ENCODE data around the gene KRTAP10-1.

The KRTAP10-1 gene

DNA sequence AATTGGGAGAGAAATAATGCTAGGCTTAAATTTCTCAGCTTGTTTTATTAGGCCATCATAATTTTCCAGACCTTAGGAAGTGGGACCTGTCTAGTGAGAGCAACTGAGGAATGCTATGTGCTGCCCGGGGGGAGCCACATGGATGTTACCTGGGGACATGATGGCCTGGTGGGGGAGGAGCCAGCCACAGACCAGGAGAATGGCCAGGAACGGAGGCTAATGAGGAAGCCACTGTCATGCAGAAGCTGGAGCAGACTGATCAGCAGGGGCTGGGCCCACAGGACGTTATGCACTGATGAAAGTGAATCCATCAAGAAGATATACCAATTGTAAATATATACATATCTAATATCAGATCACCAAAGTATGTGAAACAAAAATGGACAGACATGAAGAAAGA lies 4.6 kb upstream of the KRTAP10-1 start:
- Histone ChIP-seq H3K27me3 (ENCODE audit: insufficient read depth, low read length) (peaks cover 56% of the 10 kb centered on the region), H3K4me3 (ENCODE audit: low read depth, low read length) (no peak overlapping the region), H3K4me1 (ENCODE audit: control insufficient read depth, insufficient read depth, low read length, unreplicated experiment) (no peaks in the 10 kb centered on the region), H3K36me3 (ENCODE audit: insufficient read depth, low read length) (no peaks in the 10 kb centered on the region), H2AFZ (ENCODE audit: low read length, unreplicated experiment) (no peak overlapping the region), H3K79me2 (ENCODE audit: control insufficient read depth, insufficient read depth, low read length, unreplicated experiment) (no peaks in the 10 kb centered on the region), H3K27ac (ENCODE audit: low read depth, low read length) (no peak overlapping the region)

GRCh38 chr21:44542716-44543115 lies 2.7 kb upstream of the KRTAP10-1 start:
- peaks cover 39% of the 10 kb centered on the region for H3K27me3 ChIP-seq (ENCODE audit: insufficient read depth, low read length)
- H3K4me1 ChIP-seq (ENCODE audit: control insufficient read depth, insufficient read depth, low read length, unreplicated experiment): no peaks in the 10 kb centered on the region
- H3K4me3 ChIP-seq (ENCODE audit: low read depth, low read length): no peak overlapping the region
- no peak overlapping the region for H2AFZ ChIP-seq (ENCODE audit: low read length, unreplicated experiment)
- H3K79me2 ChIP-seq (ENCODE audit: control insufficient read depth, insufficient read depth, low read length, unreplicated experiment): no peaks in the 10 kb centered on the region
- H3K27ac ChIP-seq (ENCODE audit: low read depth, low read length): no peak overlapping the region
- no peaks in the 10 kb centered on the region for H3K36me3 ChIP-seq (ENCODE audit: insufficient read depth, low read length)

DNA sequence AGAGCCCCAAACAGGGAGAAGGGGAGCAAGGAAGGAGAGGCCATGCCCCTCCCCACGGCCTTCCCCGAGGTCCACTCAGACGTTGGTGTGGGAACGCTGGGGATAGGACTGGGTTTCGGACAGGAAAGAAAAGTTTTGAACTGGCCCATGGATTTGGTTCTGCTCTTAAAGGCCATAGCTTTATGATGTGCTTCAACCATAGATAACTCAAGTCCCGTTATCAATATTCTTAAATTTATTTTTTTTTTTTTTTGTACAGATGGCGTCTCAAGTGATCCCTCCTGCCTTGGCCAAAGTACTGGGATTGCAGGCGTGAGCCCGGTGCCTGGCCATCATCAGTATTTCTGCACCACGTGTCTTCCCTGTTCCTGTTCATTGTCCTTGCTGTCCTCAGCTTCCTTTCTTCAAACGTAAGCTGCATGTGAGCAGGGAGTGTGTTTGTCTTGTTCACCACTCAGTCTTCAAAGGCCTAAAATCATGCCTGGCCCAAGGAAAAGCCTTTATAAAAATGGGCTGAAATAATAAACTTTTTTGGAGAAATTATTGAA lies 820 bp upstream of the KRTAP10-1 start:
- Histone ChIP-seq H3K4me3 (ENCODE audit: low read depth, low read length) (no peak overlapping the region), H3K27me3 (ENCODE audit: insufficient read depth, low read length) (peaks cover 30% of the 10 kb centered on the region)

GRCh38 chr21:44539046-44539445 lies 949 bp downstream of the KRTAP10-1 start:
- H3K4me3 ChIP-seq (ENCODE audit: low read depth, low read length): no peak overlapping the region
- H3K36me3 ChIP-seq (ENCODE audit: insufficient read depth, low read length): no peaks in the 10 kb centered on the region
- no peaks in the 10 kb centered on the region for H3K4me1 ChIP-seq (ENCODE audit: control insufficient read depth, insufficient read depth, low read length, unreplicated experiment)
- H2AFZ ChIP-seq (ENCODE audit: low read length, unreplicated experiment): no peak overlapping the region
- peaks cover 26% of the 10 kb centered on the region for H3K27me3 ChIP-seq (ENCODE audit: insufficient read depth, low read length)
- H3K79me2 ChIP-seq (ENCODE audit: control insufficient read depth, insufficient read depth, low read length, unreplicated experiment): no peaks in the 10 kb centered on the region
- no peak overlapping the region for H3K27ac ChIP-seq (ENCODE audit: low read depth, low read length)

More for the DNA sequence above, 820 bp upstream of the KRTAP10-1 start:
- Histone ChIP-seq H3K36me3 (ENCODE audit: insufficient read depth, low read length) (no peaks in the 10 kb centered on the region), H3K79me2 (ENCODE audit: control insufficient read depth, insufficient read depth, low read length, unreplicated experiment) (no peaks in the 10 kb centered on the region), H2AFZ (ENCODE audit: low read length, unreplicated experiment) (no peak overlapping the region), H3K4me1 (ENCODE audit: control insufficient read depth, insufficient read depth, low read length, unreplicated experiment) (no peaks in the 10 kb centered on the region), H3K27ac (ENCODE audit: low read depth, low read length) (no peak overlapping the region)

DNA sequence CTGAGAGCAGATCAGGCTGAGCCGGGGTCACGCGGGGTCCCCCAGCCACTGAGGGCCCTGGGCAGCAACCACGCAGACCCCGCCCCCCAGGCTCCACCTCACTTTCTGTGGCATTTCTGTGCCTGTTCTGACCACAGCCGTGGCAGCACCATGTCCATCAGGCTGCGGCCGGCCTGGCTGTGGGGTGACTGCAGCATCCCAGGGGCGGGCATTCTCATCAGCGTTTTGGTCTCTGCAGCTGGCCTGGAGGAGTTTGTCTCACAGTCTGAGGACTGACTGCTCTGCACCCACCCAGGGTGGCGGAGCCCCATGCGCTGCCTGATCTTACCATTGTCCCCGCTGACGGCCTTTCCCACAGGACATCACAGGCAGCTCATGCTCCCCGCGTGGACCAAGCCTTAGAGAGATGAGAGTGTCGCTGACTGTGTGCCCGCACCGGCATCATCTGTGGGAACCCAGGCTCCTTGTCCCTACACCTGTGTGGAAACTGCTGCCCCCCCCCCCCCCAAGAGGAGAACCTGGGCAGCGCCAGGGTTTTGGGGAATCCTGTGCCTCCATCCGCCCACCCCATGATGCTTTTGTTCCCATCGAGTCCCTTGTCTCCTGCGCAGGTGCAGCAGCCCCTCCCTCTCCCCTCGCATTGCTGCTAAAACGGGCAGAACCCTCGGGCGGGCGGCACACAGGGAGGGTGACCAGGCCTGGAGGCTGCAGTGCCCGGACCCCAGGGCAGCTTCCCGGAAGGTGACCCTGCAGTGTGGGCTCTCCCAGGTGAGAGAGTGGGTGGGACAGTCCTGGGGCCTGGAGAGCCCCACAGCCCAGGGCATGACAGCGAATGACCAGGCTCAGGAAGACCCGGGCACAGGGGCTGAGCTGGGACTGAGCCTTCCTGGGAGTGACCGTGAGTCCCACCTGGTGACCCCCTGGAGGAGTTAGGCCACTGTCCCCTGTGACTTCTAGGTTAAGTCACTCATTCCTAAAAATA lies 1.8 kb downstream of the KRTAP10-1 start:
- no peaks in the 10 kb centered on the region for H3K36me3 ChIP-seq (ENCODE audit: insufficient read depth, low read length)
- no peak overlapping the region for H2AFZ ChIP-seq (ENCODE audit: low read length, unreplicated experiment)
- no peaks in the 10 kb centered on the region for H3K4me1 ChIP-seq (ENCODE audit: control insufficient read depth, insufficient read depth, low read length, unreplicated experiment)
- H3K27ac ChIP-seq (ENCODE audit: low read depth, low read length): no peak overlapping the region
- no peak overlapping the region for H3K4me3 ChIP-seq (ENCODE audit: low read depth, low read length)
- no peaks in the 10 kb centered on the region for H3K79me2 ChIP-seq (ENCODE audit: control insufficient read depth, insufficient read depth, low read length, unreplicated experiment)
- peaks cover 26% of the 10 kb centered on the region for H3K27me3 ChIP-seq (ENCODE audit: insufficient read depth, low read length)

- Histone ChIP-seq H3K27ac (ENCODE audit: low read depth, low read length) (no peak overlapping the region), H3K36me3 (ENCODE audit: insufficient read depth, low read length) (no peaks in the 10 kb centered on the region), H2AFZ (ENCODE audit: low read length, unreplicated experiment) (no peak overlapping the region), H3K27me3 (ENCODE audit: insufficient read depth, low read length) (peaks cover 7% of the 10 kb centered on the region), H3K79me2 (ENCODE audit: control insufficient read depth, insufficient read depth, low read length, unreplicated experiment) (no peaks in the 10 kb centered on the region), H3K4me3 (ENCODE audit: low read depth, low read length) (no peak overlapping the region), H3K4me1 (ENCODE audit: control insufficient read depth, insufficient read depth, low read length, unreplicated experiment) (no peaks in the 10 kb centered on the region)
These were observed 4.0 kb downstream of the KRTAP10-1 start for GRCh38 chr21:44535963-44536362.

DNA sequence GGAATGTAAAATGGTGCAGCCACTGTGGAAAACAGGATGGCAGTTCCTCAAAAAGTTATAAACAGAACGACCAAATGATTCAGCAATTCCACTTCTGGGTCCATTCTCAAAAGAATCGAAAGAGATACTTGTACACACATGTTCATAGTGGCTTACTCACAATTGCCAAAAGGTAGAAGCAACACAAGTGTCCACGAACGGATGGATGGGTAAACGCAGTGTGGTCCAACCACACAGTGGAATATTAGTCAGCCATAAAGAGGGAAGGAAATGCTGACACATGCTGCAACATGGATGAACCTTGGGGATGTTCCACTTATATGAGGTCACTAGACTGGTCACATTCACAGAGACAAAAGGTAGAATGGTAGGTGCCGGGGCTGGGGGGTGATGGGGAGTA lies 5.3 kb downstream of the KRTAP10-1 start:
- H3K4me1 ChIP-seq (ENCODE audit: control insufficient read depth, insufficient read depth, low read length, unreplicated experiment): no peaks in the 10 kb centered on the region
- no peak overlapping the region for H3K4me3 ChIP-seq (ENCODE audit: low read depth, low read length)
- peaks cover 5% of the 10 kb centered on the region; the same call in 1 of the 2 replicates for H3K27me3 ChIP-seq (ENCODE audit: insufficient read depth, low read length)
- no peaks in the 10 kb centered on the region for H3K36me3 ChIP-seq (ENCODE audit: insufficient read depth, low read length)
- H3K27ac ChIP-seq (ENCODE audit: low read depth, low read length): no peak overlapping the region
- H2AFZ ChIP-seq (ENCODE audit: low read length, unreplicated experiment): no peak overlapping the region
- H3K79me2 ChIP-seq (ENCODE audit: control insufficient read depth, insufficient read depth, low read length, unreplicated experiment): no peaks in the 10 kb centered on the region

DNA sequence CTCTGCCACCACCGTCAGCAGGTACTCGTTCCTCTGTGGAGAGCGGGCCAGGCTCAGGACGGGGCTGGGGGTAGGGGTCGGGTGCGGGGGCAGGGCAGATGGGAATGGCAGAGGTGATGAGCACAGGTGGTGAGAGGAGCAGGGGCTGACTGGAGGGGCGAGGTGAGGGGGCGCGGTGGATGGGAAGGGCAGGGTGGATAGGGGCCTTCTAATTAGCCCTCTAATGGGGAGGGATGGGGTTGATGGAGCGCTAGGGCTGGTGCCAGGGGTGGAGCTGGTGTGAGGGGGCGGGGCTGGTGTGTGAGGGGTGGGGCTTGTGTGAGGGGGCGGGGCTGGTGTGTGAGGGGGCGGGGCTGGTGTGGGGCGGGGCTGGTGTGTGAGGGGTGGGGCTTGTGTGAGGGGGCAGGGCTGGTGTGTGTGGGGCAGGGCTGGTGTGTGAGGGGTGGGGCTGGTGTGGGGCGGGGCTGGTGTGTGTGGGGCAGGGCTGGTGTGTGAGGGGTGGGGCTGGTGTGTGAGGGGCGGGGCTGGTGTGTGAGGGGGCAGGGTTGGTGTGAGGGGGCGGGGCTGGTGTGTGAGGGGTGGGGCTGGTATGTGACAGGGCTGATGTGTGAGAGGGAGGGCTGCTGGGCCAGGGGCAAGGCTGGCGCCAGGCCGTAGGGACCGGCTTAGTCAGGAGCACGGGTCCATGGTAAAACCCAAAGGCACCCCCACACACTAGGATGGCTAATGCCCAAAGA lies 5.9 kb downstream of the KRTAP10-1 start:
- no peaks in the 10 kb centered on the region for H3K79me2 ChIP-seq (ENCODE audit: control insufficient read depth, insufficient read depth, low read length, unreplicated experiment)
- H3K27me3 ChIP-seq (ENCODE audit: insufficient read depth, low read length): peaks cover 5% of the 10 kb centered on the region; the same call in 1 of the 2 replicates
- no peak overlapping the region for H2AFZ ChIP-seq (ENCODE audit: low read length, unreplicated experiment)
- H3K4me1 ChIP-seq (ENCODE audit: control insufficient read depth, insufficient read depth, low read length, unreplicated experiment): no peaks in the 10 kb centered on the region
- H3K27ac ChIP-seq (ENCODE audit: low read depth, low read length): no peak overlapping the region
- H3K36me3 ChIP-seq (ENCODE audit: insufficient read depth, low read length): no peaks in the 10 kb centered on the region
- no peak overlapping the region for H3K4me3 ChIP-seq (ENCODE audit: low read depth, low read length)

GRCh38 chr21:44533121-44533890 lies 6.7 kb downstream of the KRTAP10-1 start:
- Histone ChIP-seq H3K4me3 (ENCODE audit: low read depth, low read length) (no peak overlapping the region), H3K79me2 (ENCODE audit: control insufficient read depth, insufficient read depth, low read length, unreplicated experiment) (no peaks in the 10 kb centered on the region), H3K27me3 (ENCODE audit: insufficient read depth, low read length) (peaks cover 5% of the 10 kb centered on the region; the same call in 1 of the 2 replicates), H2AFZ (ENCODE audit: low read length, unreplicated experiment) (no peak overlapping the region), H3K27ac (ENCODE audit: low read depth, low read length) (no peak overlapping the region), H3K36me3 (ENCODE audit: insufficient read depth, low read length) (no peaks in the 10 kb centered on the region), H3K4me1 (ENCODE audit: control insufficient read depth, insufficient read depth, low read length, unreplicated experiment) (no peaks in the 10 kb centered on the region)

- Histone ChIP-seq H3K36me3 (ENCODE audit: insufficient read depth, low read length) (no peaks in the 10 kb centered on the region), H3K27ac (ENCODE audit: low read depth, low read length) (no peak overlapping the region), H3K4me3 (ENCODE audit: low read depth, low read length) (no peak overlapping the region), H3K79me2 (ENCODE audit: control insufficient read depth, insufficient read depth, low read length, unreplicated experiment) (no peaks in the 10 kb centered on the region), H3K4me1 (ENCODE audit: control insufficient read depth, insufficient read depth, low read length, unreplicated experiment) (no peaks in the 10 kb centered on the region), H2AFZ (ENCODE audit: low read length, unreplicated experiment) (no peak overlapping the region), H3K27me3 (ENCODE audit: insufficient read depth, low read length) (peaks cover 4% of the 10 kb centered on the region; the same call in 1 of the 2 replicates)
These were observed 7.3 kb downstream of the KRTAP10-1 start for GRCh38 chr21:44532712-44533111.

All from ACC112 (cell line).